NB4 (cell line): Measurements from ENCODE around the gene DGKA.

ENCODE experiments used
- CTCF ChIP-seq: IDR thresholded peaks from one replicate; pipeline ENCODE4 v1.5.1; 2012; ENCODE audit warnings: low read depth, low read length
- POLR2A ChIP-seq: IDR thresholded peaks from 2 replicates; pipeline ENCODE4 v1.6.1; 2011; ENCODE audit warnings: mild to moderate bottlenecking; ENCODE audit not compliant: insufficient read length; ENCODE audit errors: extremely low read depth

GRCh38 chr12:55957106-55957859 lies 26.3 kb downstream of the DGKA start:
- TF ChIP-seq CTCF (no peak), POLR2A (no peak)
